Gastrocnemius medialis (tissue), 4 donors: ENCODE results near the gene KCND3. TPM values are rescaled to one million over a fixed set of nuclear protein-coding genes. Genes with fewer than 3 reads are reported as not detected.

Source experiments
- ATAC-seq, 2 donors: fragments of 150-250 bp; one replicate each; pipeline ENCODE4 v1.9.1; 2016
- DNase-seq, 2 donors: peaks; one replicate each; pipeline ENCODE4 v3.0.0-alpha.2; 2019
- H3K27ac ChIP-seq, 4 donors: fragments of 200-600 bp; sonication (generic); 1 replicate in 1 of 4; 2 replicates in 3 of 4; pipeline ENCODE4 v1.5.1; 2016 to 2018; ENCODE audit warnings: mild to moderate bottlenecking in 2 of 4, moderate library complexity in 1 of 4
- H3K27me3 ChIP-seq, 3 donors: fragments of 200-600 bp; sonication (generic) in 2 of 3; 1 replicate in 1 of 3; 2 replicates in 2 of 3; pipeline versions ENCODE4 v1.5.1 to v1.6.0; 2016 to 2019; ENCODE audit warnings: mild to moderate bottlenecking in 1 of 3, moderate library complexity in 1 of 3
- H3K36me3 ChIP-seq, 2 donors: fragments of 200-600 bp; sonication (generic) in 1 of 2; one replicate each; pipeline ENCODE4 v1.5.1; 2017 to 2018
- H3K4me1 ChIP-seq, 2 donors: fragments of 200-600 bp; sonication (generic) in 1 of 2; one replicate each; pipeline ENCODE4 v1.5.1; 2016 to 2017; ENCODE audit warnings: mild to moderate bottlenecking in 2 of 2
- H3K4me3 ChIP-seq, 4 donors: fragments of 200-600 bp; sonication (generic) in 3 of 4; 1 replicate in 1 of 4; 2 replicates in 3 of 4; pipeline ENCODE4 v1.5.1; 2016 to 2019; ENCODE audit warnings: mild to moderate bottlenecking in 2 of 4
- H3K9me3 ChIP-seq, 3 donors: fragments of 200-600 bp; sonication (generic) in 2 of 3; 1 replicate in 1 of 3; 2 replicates in 2 of 3; pipeline ENCODE4 v1.5.1; 2016 to 2019
- CTCF ChIP-seq, 5 experiments: fragments of 450-650 bp in 3 of 5; fragments of 200-600 bp in 2 of 5; sonication (generic) in 2 of 5; IDR thresholded peaks in 4 of 5; conservative IDR thresholded peaks in 1 of 5; 1 replicate in 4 of 5; 2 replicates in 1 of 5; pipeline ENCODE4 v1.5.1; 2016 to 2019; ENCODE audit warnings: antibody characterized with exemption in 5 of 5, mild to moderate bottlenecking in 3 of 5, moderate library complexity in 3 of 5
- POLR2A ChIP-seq, 2 donors: fragments of 450-650 bp; IDR thresholded peaks; one replicate each; pipeline ENCODE4 v1.6.1; 2017; ENCODE audit warnings: antibody characterized with exemption in 2 of 2, mild to moderate bottlenecking in 2 of 2, moderate library complexity in 2 of 2
- in situ Hi-C, 4 donors: fragments of 200-750 bp; cut with MboI; loops; one replicate each; pipeline versions ENCODE4 v1.15.0 to v1.8.0; 2017; ENCODE audit warnings: low sequenced_read_pairs in 4 of 4
- intact Hi-C: fragments of 100-400 bp; cut with DNase I; formaldehyde crosslinking; loops from one replicate; pipeline ENCODE4 v1.15.1; 2023; ENCODE audit warnings: low total_unique reads
- total RNA-seq, 4 donors: library from RNA; depleted of rRNA; stranded (reverse); fragments of >200 nt; gene quantifications; one replicate each; pipeline versions ENCODE4 v1.1.0 to v1.2.3, GENCODE V29; 2016

KCND3 gene
- total RNA-seq, 4 donors from 2014 or later: 1.2 to 2.6 (median 1.5) TPM

- no peaks in the 10 kb centered on the region for H3K9me3 ChIP-seq
- no peak for ATAC-seq
- no peak overlapping the region for H3K4me3 ChIP-seq
- H3K36me3 ChIP-seq: no peaks in the 10 kb centered on the region
- H3K27ac ChIP-seq: no peak overlapping the region
- no peak for TF ChIP-seq CTCF (IDR thresholded peaks at IDR 0.05 in 4 of 5, conservative IDR thresholded peaks at IDR 0.05 in 1 of 5)
- TF ChIP-seq POLR2A (IDR thresholded peaks at IDR 0.05): no peak
- H3K4me1 ChIP-seq: peaks cover 10 to 17% of the 10 kb centered on the region in 2 donors
- intact Hi-C loops: loop anchor here (1.0 kb wide), 1 partner anchor 33 kb away; no protein-coding TSS in a partner anchor
- no peaks in the 10 kb centered on the region for H3K27me3 ChIP-seq
- DNase-seq: no peak
- in situ Hi-C loops: no loop called here
Observed at GRCh38 chr1:111747947-111748346, 241.5 kb downstream of the KCND3 start.

GRCh38 chr1:111747282-111747734, 242.2 kb downstream of the KCND3 start:
- no peaks in the 10 kb centered on the region for H3K27me3 ChIP-seq
- intact Hi-C loops: loop anchor here (1.0 kb wide), 1 partner anchor 32 kb away; no protein-coding TSS in a partner anchor
- H3K9me3 ChIP-seq: no peaks in the 10 kb centered on the region
- peak; percentile 64 to 81 (median 71) for TF ChIP-seq CTCF (IDR thresholded peaks at IDR 0.05 in 4 of 5, conservative IDR thresholded peaks at IDR 0.05 in 1 of 5)
- no peak for TF ChIP-seq POLR2A (IDR thresholded peaks at IDR 0.05)
- DNase-seq (peak; percentile 51 to 69), ATAC-seq (peak; percentile 50 to 88)
- in situ Hi-C loops: no loop called here
- H3K4me3 ChIP-seq: no peak overlapping the region
- peaks cover 10 to 17% of the 10 kb centered on the region in 2 donors for H3K4me1 ChIP-seq
- no peak overlapping the region for H3K27ac ChIP-seq
- no peaks in the 10 kb centered on the region for H3K36me3 ChIP-seq

GRCh38 chr1:111746614-111746999, 242.9 kb downstream of the KCND3 start:
- no peaks in the 10 kb centered on the region for H3K36me3 ChIP-seq
- H3K4me1 ChIP-seq: peaks cover 10 to 17% of the 10 kb centered on the region in 2 donors
- H3K27me3 ChIP-seq: no peaks in the 10 kb centered on the region
- no peak for TF ChIP-seq CTCF (IDR thresholded peaks at IDR 0.05 in 4 of 5, conservative IDR thresholded peaks at IDR 0.05 in 1 of 5)
- no peak for TF ChIP-seq POLR2A (IDR thresholded peaks at IDR 0.05)
- peak overlapping the region in 1 of 4 donors; percentile 61 for H3K27ac ChIP-seq
- no peaks in the 10 kb centered on the region for H3K9me3 ChIP-seq
- no peak overlapping the region for H3K4me3 ChIP-seq
- in situ Hi-C loops: no loop called here
- ATAC-seq (no peak), DNase-seq (no peak)
- intact Hi-C loops: no loop called here

GRCh38 chr1:111745675-111746613, 243.5 kb downstream of the KCND3 start:
- H3K27me3 ChIP-seq: no peaks in the 10 kb centered on the region
- H3K27ac ChIP-seq: peak overlapping the region in 3 of 4 donors; percentile 4 to 61 (median 20)
- no peaks in the 10 kb centered on the region for H3K9me3 ChIP-seq
- no peak overlapping the region for H3K4me3 ChIP-seq
- DNase-seq: no peak
- in situ Hi-C loops: no loop called here
- H3K4me1 ChIP-seq: peaks cover 10 to 17% of the 10 kb centered on the region in 2 donors
- TF ChIP-seq CTCF (IDR thresholded peaks at IDR 0.05 in 4 of 5, conservative IDR thresholded peaks at IDR 0.05 in 1 of 5) (no peak), POLR2A (IDR thresholded peaks at IDR 0.05) (no peak)
- intact Hi-C loops: no loop called here
- H3K36me3 ChIP-seq: no peaks in the 10 kb centered on the region
- ATAC-seq: peak; percentile 16 to 38
